Medulla oblongata (tissue), 1 donor: ENCODE results near the gene B3GNT2.
A peak's percentile ranks its signal among the peaks of the same experiment; 100 is the strongest.
"Not testable (repeated sequence)": the region's sequence is repeated elsewhere in the genome, so short reads cannot be mapped to it uniquely, and the experiment has no call there.

Experiments
- DNase-seq: peaks from one replicate; pipeline ENCODE4 v3.0.0-alpha.2; 2015; ENCODE audit errors: extremely low spot score

Gene B3GNT2

GRCh38 chr2:62184512-62185230 is 11.2 kb upstream of the B3GNT2 start:
- DNase-seq: no peak

- DNase-seq: no peak
Observed at GRCh38 chr2:62185475-62186155, 10.3 kb upstream of the B3GNT2 start.

- no peak for DNase-seq
Observed at GRCh38 chr2:62186156-62186905, 9.6 kb upstream of the B3GNT2 start.

- no peak for DNase-seq
Observed at GRCh38 chr2:62187246-62187645, 8.7 kb upstream of the B3GNT2 start.

GRCh38 chr2:62188416-62188815 is 7.5 kb upstream of the B3GNT2 start:
- DNase-seq: no peak

DNA sequence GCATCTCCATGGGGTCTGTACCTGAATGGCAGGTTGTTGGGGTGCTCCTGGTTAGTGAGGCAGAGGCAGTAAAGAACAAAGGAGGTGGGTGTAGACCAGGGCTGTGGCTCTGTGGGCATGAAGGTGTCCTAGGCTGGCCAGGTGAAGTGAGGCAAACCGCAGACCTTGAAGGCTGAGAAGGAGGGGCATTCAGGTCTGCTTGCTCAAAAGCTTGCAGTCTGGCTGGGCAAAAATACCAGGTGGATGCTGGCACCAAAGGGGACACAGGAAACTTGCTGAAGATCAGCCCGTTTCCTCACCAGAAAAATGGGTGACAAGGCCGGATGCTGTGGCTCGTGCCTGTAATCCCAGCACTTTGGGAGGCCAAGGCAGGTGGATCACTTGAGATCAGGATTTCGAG is 6.7 kb upstream of the B3GNT2 start:
- no peak for DNase-seq

DNA sequence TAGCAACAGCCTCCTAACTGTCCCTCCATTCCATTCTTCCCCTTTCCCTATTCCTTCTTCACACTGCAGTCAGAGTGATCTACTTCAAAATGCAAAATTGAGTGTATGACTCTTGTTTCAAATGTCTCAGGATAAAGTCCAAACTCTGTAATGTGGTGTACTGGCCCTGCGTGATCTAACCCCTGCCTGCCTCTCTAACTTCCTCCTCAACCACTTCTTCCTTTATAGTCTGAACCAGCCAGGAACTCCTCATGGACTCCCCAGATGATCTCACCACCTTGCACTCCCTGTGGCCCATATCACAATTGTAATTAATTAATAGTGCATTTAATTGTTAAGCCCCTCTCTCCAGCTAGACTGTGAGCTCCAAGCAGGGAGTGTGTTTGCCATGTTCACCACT is 3.1 kb upstream of the B3GNT2 start:
- DNase-seq: no peak

DNA sequence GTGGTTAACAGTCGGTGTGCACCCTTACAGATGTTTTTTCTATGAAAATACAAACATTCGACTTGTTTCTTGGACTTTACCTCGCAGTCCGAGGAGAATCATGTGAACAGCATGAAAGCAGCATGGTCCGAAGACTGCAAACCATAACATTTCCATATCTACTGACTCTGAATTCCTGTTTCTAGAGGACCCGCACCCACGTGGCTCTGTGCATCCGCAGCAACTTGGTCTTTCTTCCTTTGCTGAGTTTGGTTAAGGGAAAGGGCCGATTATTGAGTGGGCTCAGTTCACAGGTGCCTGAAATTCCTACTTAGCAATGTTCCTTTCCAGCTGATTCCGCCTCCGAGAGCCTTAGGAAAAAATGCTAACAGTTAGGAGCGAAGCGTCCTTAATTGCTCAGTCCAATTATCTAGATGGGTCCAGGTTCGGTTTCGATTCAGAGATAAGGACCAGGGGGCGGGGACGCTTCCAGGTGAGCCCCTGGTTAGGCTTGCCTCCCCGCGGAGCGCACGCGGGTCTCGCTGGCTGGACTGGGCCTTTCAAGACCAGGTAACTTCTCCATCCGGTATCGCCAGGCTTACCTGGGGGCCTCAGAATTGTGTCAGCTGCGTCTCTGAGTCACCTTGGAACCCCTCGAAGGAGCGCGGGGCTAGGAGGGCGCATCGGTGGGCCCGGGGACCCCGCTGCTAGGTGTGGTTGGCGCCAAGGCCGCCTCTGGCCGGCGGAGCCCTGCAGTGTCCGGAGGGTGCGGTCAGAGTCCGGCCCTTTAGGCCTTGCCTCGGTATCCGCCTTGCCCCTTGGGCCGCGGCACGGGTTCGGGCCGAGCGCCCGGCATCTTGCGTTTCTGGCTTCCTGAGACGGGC is 1.1 kb upstream of the B3GNT2 start:
- DNase-seq: no peak

- peak; percentile 37 for DNase-seq
Observed at GRCh38 chr2:62196278-62196901, 475 bp downstream of the B3GNT2 start.

DNA sequence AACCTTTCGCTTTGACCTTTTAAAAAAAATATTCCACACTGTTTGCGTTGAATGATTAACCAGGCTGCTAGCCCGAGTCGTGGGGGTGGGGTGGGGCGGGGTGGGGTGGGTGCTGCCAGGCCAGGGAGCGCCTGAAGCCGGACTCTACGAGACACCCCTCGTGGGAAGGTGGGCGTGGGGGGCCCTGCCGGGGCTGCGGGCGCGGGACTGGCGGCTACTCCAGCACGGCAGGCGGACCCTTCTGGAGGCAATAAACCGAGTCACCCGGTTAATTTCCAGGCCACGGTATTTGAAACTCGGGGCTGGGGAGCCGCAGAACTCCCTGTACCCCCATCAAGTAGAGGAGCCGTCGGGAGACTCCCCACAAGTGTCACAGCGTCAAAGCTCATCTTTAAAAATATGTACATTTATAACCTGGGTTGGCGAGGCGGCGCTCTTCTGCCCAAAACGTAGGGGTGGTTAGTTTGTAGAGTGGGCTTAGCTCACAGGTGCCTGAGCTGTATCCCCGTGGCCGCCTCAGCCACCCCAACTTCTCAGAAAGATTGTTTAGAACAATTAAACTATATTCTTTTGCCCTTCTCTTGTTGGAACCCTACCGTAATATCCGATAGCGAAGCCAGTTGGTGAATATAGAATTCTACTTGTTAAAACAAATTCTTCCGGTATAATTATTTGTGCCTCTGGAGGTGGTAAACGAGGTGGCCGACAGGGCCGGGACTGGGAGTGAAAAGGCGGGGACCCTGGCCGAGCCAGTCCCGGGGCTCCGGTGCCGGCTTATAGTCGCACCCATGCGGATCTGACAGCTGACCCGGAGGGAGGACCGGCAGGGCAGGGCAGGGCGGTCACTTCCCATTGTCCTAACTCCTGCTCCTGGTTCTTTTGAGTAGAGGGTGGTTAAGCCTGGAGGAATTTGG is 1.4 kb downstream of the B3GNT2 start:
- peak; percentile 38 for DNase-seq

- DNase-seq: peak; percentile 40
Observed at GRCh38 chr2:62197925-62198633, 2.2 kb downstream of the B3GNT2 start.

DNA sequence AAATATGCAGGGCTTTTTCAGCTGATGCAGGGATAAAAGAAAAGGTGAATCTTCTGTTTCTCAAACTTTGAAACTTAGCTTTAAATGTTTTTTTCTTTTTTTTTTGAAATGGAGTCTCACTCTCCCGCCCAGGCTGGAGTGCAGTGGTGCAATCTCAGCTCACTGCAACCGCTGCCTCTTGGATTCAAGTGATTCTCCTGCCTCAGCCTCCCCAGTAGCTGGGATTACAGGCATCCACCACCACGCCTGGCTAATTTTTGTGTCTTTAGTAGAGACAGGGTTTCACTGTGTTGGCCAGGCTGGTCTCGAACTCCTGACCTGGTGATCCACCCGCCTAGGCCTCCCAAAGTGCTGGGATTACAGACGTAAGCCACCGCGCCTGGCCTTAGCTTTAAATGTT is 2.9 kb downstream of the B3GNT2 start:
- not testable (repeated sequence) for DNase-seq

GRCh38 chr2:62199392-62200125 is 3.6 kb downstream of the B3GNT2 start:
- no peak for DNase-seq

DNA sequence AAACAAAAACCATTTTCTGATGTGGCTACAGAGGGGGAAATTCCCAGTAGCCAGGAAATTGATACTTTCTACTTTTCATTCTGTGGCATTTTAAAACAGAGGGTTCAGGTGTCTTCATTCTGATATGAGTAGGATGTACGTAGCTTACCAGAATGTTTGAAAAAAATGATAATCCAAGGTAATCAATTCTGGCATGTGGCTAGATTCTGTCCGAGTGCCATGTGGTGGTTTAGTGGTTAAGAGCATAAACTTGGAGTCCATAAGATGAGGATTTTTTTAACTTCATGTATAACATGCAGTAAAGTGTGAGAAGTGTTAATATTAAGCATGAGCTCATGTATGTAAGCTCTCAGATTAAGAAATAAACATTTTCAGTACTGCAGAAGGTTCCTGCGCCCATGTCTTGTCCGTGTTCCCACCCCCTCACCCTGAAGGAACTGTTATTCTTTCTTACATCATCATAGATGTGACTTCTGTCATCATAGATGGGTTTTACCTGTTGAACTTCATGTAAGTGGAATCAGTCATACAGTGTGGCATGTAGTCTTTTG is 4.5 kb downstream of the B3GNT2 start:
- DNase-seq: no peak

GRCh38 chr2:62200868-62201267 is 5.0 kb downstream of the B3GNT2 start:
- DNase-seq: no peak

GRCh38 chr2:62201307-62201706 is 5.4 kb downstream of the B3GNT2 start:
- DNase-seq: no peak

GRCh38 chr2:62202019-62202722 is 6.3 kb downstream of the B3GNT2 start:
- no peak for DNase-seq

DNA sequence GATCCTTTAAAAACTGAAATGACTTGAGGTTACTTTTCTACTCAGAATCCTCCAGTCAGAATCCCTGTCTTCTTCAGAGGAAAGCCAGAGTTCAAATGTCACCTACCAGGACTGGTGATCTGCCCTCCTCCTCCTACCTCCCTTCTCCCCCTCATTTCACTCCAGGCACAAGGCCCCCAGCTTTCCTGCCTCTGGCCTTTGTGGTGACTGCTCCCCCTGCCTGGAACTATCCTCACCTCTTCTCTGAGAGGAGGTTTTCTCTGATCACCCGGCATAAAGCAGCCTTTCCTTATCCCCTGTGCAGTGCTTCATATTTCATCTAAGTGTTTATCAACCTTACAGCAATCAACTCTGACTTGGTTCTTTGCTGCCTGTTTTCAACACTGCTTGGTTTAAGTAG is 6.8 kb downstream of the B3GNT2 start:
- DNase-seq: no peak
